MM.1S (cell line): Measurements from ENCODE around the gene ASPDH.

Experiments used
- DNase-seq: peaks from one replicate; pipeline ENCODE4 v3.0.0-alpha.2; 2015
- H2AFZ ChIP-seq: fragments of 300-600 bp; sonication (generic); 2 replicates; pipeline ENCODE4 v1.6.0; 2016; ENCODE audit warnings: antibody characterized with exemption, low read length
- H3F3A ChIP-seq: fragments of 300-600 bp; sonication (generic); 2 replicates; pipeline ENCODE4 v1.6.1; 2016; ENCODE audit warnings: mild to moderate bottlenecking, antibody characterized with exemption, low read length, moderate library complexity, mixed read lengths; ENCODE audit not compliant: insufficient read depth
- H3K27ac ChIP-seq: fragments of 300-600 bp; sonication (generic); 2 replicates; pipeline ENCODE4 v1.5.1; 2016; ENCODE audit warnings: mild to moderate bottlenecking, low read length
- H3K27me3 ChIP-seq: fragments of 300-600 bp; sonication (generic); replicated peaks from 2 replicates; pipeline ENCODE4 v1.6.0; 2016; ENCODE audit warnings: low read length; ENCODE audit not compliant: insufficient read depth
- H3K36me3 ChIP-seq: fragments of 300-600 bp; sonication (generic); replicated peaks from 2 replicates; pipeline ENCODE4 v1.6.1; 2016; ENCODE audit warnings: mild to moderate bottlenecking, low read length, mixed read lengths; ENCODE audit not compliant: insufficient read depth
- H3K4me1 ChIP-seq: fragments of 300-600 bp; sonication (generic); 2 replicates; pipeline ENCODE4 v1.6.1; 2016; ENCODE audit warnings: low read length, mixed read lengths
- H3K4me2 ChIP-seq: fragments of 300-600 bp; sonication (generic); 2 replicates; pipeline ENCODE4 v1.6.0; 2016; ENCODE audit warnings: low read depth, low read length
- H3K4me3 ChIP-seq: fragments of 300-600 bp; sonication (generic); 2 replicates; pipeline ENCODE4 v1.5.1; 2016; ENCODE audit warnings: low read length, mixed read lengths
- H3K79me2 ChIP-seq: fragments of 300-600 bp; sonication (generic); 2 replicates; pipeline ENCODE4 v1.6.1; 2016; ENCODE audit warnings: mixed run types, low read length, mixed read lengths
- H3K9ac ChIP-seq: fragments of 300-600 bp; sonication (generic); 2 replicates; pipeline ENCODE4 v1.6.1; 2016; ENCODE audit warnings: low read length, mixed read lengths
- H3K9me2 ChIP-seq: fragments of 300-600 bp; sonication (generic); replicated peaks from 2 replicates; pipeline ENCODE4 v1.6.1; 2016; ENCODE audit warnings: mild to moderate bottlenecking, low read length, mixed read lengths; ENCODE audit not compliant: insufficient read depth
- H3K9me3 ChIP-seq: fragments of 300-600 bp; sonication (generic); replicated peaks from 2 replicates; pipeline ENCODE4 v1.6.1; 2016; ENCODE audit warnings: mild to moderate bottlenecking, low read length, mixed read lengths; ENCODE audit not compliant: insufficient read depth
- H4K20me1 ChIP-seq: fragments of 300-600 bp; sonication (generic); 2 replicates; pipeline ENCODE4 v1.6.1; 2016; ENCODE audit warnings: mild to moderate bottlenecking, low read length, moderate library complexity, mixed read lengths; ENCODE audit not compliant: insufficient read depth
- EZH2 ChIP-seq: fragments of 300-600 bp; sonication (generic); optimal IDR thresholded peaks from 2 replicates; pipeline ENCODE3; 2017; ENCODE audit warnings: low read depth, mild to moderate bottlenecking, antibody characterized with exemption, low read length, mixed read lengths
- EZH2phosphoT487 ChIP-seq: fragments of 300-600 bp; sonication (generic); IDR thresholded peaks from 2 replicates; pipeline ENCODE4 v1.6.1; 2018; ENCODE audit warnings: antibody characterized with exemption, low read length
- TF ChIP-seq, protein P1 (sequence below): fragments of 300-600 bp; sonication (generic); IDR thresholded peaks from 2 replicates; pipeline ENCODE4 v1.5.1; 2016; ENCODE audit warnings: antibody characterized with exemption, low read length, mixed read lengths

ASPDH gene

DNA sequence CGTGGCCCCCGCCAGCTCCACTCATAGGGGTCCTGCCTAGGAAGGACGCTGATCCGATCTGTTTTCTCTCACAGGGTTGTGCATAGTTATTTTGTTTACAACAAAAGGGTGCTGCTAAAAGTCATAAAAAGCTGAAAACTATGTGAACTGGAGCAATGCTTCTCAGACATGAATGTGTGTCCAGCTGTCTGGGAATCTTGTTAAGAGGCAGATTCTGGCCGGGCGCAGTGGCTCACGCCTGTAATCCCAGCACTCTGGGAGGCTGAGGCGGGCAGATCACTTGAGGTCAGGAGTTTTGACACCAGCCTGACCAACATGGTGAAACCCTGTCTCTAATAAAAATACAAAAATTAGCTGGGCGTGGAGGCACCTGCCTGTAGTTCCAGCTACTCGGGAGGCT, 45.9 kb upstream of the ASPDH start:
- no peak overlapping the region for H3K4me2 ChIP-seq
- no peak for TF ChIP-seq EZH2
- TF ChIP-seq EZH2phosphoT487: no peak
- TF ChIP-seq, protein P1, sequence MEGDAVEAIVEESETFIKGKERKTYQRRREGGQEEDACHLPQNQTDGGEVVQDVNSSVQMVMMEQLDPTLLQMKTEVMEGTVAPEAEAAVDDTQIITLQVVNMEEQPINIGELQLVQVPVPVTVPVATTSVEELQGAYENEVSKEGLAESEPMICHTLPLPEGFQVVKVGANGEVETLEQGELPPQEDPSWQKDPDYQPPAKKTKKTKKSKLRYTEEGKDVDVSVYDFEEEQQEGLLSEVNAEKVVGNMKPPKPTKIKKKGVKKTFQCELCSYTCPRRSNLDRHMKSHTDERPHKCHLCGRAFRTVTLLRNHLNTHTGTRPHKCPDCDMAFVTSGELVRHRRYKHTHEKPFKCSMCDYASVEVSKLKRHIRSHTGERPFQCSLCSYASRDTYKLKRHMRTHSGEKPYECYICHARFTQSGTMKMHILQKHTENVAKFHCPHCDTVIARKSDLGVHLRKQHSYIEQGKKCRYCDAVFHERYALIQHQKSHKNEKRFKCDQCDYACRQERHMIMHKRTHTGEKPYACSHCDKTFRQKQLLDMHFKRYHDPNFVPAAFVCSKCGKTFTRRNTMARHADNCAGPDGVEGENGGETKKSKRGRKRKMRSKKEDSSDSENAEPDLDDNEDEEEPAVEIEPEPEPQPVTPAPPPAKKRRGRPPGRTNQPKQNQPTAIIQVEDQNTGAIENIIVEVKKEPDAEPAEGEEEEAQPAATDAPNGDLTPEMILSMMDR: no peak
- H3K4me1 ChIP-seq: no peaks in the 10 kb centered on the region

DNA sequence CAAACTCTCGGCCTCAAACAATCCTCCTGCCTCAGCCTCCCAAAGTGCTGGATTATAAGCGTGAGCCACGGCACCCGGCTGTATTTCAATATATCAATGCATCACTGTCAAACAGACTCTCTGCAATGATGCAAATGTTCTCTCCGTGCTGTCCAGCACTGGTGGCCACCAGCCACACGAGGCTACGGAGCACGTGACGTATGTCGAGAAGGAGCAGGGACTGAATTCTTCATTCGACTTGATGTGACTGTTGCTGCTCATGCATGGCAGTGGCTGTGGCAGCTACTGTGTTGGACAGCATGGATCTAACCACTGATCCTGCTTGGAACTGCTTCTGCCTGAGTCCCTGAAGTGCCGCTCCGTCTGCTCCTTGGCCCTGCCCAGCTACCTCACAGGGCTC, 44.7 kb upstream of the ASPDH start:
- H3K9me3 ChIP-seq: no peaks in the 10 kb centered on the region
- H3K36me3 ChIP-seq: no peaks in the 10 kb centered on the region
- no peaks in the 10 kb centered on the region for H3K4me1 ChIP-seq
- H3K9ac ChIP-seq: no peak overlapping the region
- H3K27me3 ChIP-seq: peaks cover 86% of the 10 kb centered on the region
- no peak for DNase-seq
- no peaks in the 10 kb centered on the region for H3K9me2 ChIP-seq
- H3K4me2 ChIP-seq: no peak overlapping the region
- no peaks in the 10 kb centered on the region for H3F3A ChIP-seq
- TF ChIP-seq, protein P1: no peak
- TF ChIP-seq EZH2 (no peak), EZH2phosphoT487 (no peak)
- H3K79me2 ChIP-seq: no peaks in the 10 kb centered on the region
- H3K27ac ChIP-seq: no peak overlapping the region
- H3K4me3 ChIP-seq: no peak overlapping the region
- H2AFZ ChIP-seq: no peak overlapping the region
- no peaks in the 10 kb centered on the region for H4K20me1 ChIP-seq

More for the DNA sequence above, 45.9 kb upstream of the ASPDH start:
- DNase-seq: no peak
- H4K20me1 ChIP-seq: no peaks in the 10 kb centered on the region
- no peak overlapping the region for H3K27ac ChIP-seq
- no peak overlapping the region for H3K4me3 ChIP-seq
- H3K27me3 ChIP-seq: peaks cover 89% of the 10 kb centered on the region
- H3K9me3 ChIP-seq: no peaks in the 10 kb centered on the region
- no peak overlapping the region for H2AFZ ChIP-seq
- H3F3A ChIP-seq: no peaks in the 10 kb centered on the region
- H3K36me3 ChIP-seq: no peaks in the 10 kb centered on the region
- H3K79me2 ChIP-seq: no peaks in the 10 kb centered on the region
- H3K9me2 ChIP-seq: no peaks in the 10 kb centered on the region
- H3K9ac ChIP-seq: no peak overlapping the region

DNA sequence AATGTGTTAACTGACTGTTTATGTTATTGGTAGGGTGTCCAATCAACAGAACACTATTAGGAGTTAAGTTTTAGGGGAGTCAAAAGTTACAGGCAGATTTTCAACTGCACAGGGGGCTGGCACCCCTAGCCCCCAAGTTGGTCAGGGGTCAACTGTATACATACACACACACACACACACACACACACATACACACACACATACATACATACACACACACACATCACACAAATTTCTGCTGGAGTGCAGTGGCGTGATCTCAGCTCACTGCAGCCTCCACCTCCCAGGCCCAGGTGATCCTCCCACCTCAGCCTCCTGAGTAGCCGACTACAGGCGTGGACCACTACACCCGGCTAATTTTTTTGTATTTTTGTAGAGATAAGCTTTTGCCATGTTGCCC, 44.3 kb upstream of the ASPDH start:
- Histone ChIP-seq H3K36me3 (no peaks in the 10 kb centered on the region), H4K20me1 (no peaks in the 10 kb centered on the region), H3K79me2 (no peaks in the 10 kb centered on the region), H3K9me2 (no peaks in the 10 kb centered on the region), H3K27ac (no peak overlapping the region), H3K4me2 (no peak overlapping the region), H3K9ac (no peak overlapping the region), H3K4me3 (no peak overlapping the region), H3K27me3 (peaks cover 86% of the 10 kb centered on the region), H3K4me1 (no peaks in the 10 kb centered on the region), H3F3A (no peaks in the 10 kb centered on the region), H2AFZ (no peak overlapping the region), H3K9me3 (no peaks in the 10 kb centered on the region)
- no peak for TF ChIP-seq EZH2phosphoT487
- TF ChIP-seq EZH2: no peak
- TF ChIP-seq, protein P1: no peak
- DNase-seq: no peak
